Peyer's patch (tissue), 4 donors: ENCODE data around the gene AADACL3. TPM values are rescaled to one million over a fixed set of nuclear protein-coding genes. Genes with fewer than 3 reads are reported as not detected.
"Not testable (repeated sequence)": the region's sequence is repeated elsewhere in the genome, so short reads cannot be mapped to it uniquely, and the experiment has no call there.

Source experiments
- DNase-seq, 3 donors: peaks; one replicate each; pipeline ENCODE4 v3.0.0-alpha.2; 2017 to 2019
- H3K27ac ChIP-seq, 4 donors: fragments of 200-600 bp; sonication (generic); one replicate each; pipeline ENCODE4 v1.5.1; 2016 to 2019
- H3K27me3 ChIP-seq, 2 donors: fragments of 200-600 bp; sonication (generic); one replicate each; pipeline ENCODE4 v1.5.1; 2019
- H3K36me3 ChIP-seq, 3 donors: fragments of 200-600 bp; sonication (generic); one replicate each; pipeline ENCODE4 v1.5.1; 2016 to 2019
- H3K4me1 ChIP-seq, 4 donors: fragments of 200-600 bp; sonication (generic); one replicate each; pipeline ENCODE4 v1.5.1; 2016 to 2019
- H3K4me3 ChIP-seq, 4 donors: fragments of 200-600 bp; sonication (generic); 1 replicate in 3 of 4; 2 replicates in 1 of 4; pipeline ENCODE4 v1.5.1; 2016 to 2019; ENCODE audit warnings: mild to moderate bottlenecking in 1 of 4
- H3K9me3 ChIP-seq, 4 donors: fragments of 200-600 bp; sonication (generic); one replicate each; pipeline ENCODE4 v1.5.1; 2016 to 2019; ENCODE audit warnings: mild to moderate bottlenecking in 1 of 4
- CTCF ChIP-seq, 6 experiments: fragments of 450-650 bp in 4 of 6; fragments of 200-600 bp in 2 of 6; sonication (generic) in 1 of 6; IDR thresholded peaks; one replicate each; pipeline ENCODE4 v1.5.1; 2017 to 2019; ENCODE audit warnings: antibody characterized with exemption in 6 of 6, mild to moderate bottlenecking in 3 of 6, moderate library complexity in 1 of 6
- POLR2A ChIP-seq, 2 donors: fragments of 450-650 bp; IDR thresholded peaks; one replicate each; pipeline ENCODE4 v1.5.1; 2017; ENCODE audit warnings: antibody characterized with exemption in 2 of 2, mild to moderate bottlenecking in 2 of 2, moderate library complexity in 2 of 2
- total RNA-seq, 4 donors: library from RNA; depleted of rRNA; stranded (reverse); fragments of >200 nt; gene quantifications; one replicate each; pipeline ENCODE4 v1.1.0, GENCODE V29; 2016

Gene AADACL3
- total RNA-seq, 4 donors from 2014 or later: not detected

GRCh38 chr1:12711536-12711935 is 4.4 kb upstream of the AADACL3 start:
- Histone ChIP-seq H3K4me1 (no peaks in the 10 kb centered on the region), H3K36me3 (no peaks in the 10 kb centered on the region), H3K27ac (no peak overlapping the region), H3K9me3 (no peaks in the 10 kb centered on the region), H3K27me3 (no peaks in the 10 kb centered on the region), H3K4me3 (no peak overlapping the region)
- TF ChIP-seq CTCF (IDR thresholded peaks at IDR 0.05): no peak
- TF ChIP-seq POLR2A (IDR thresholded peaks at IDR 0.05): no peak
- no peak for DNase-seq

GRCh38 chr1:12712076-12712475 is 3.8 kb upstream of the AADACL3 start:
- Histone ChIP-seq H3K36me3 (no peaks in the 10 kb centered on the region), H3K27ac (no peak overlapping the region), H3K4me3 (no peak overlapping the region), H3K27me3 (no peaks in the 10 kb centered on the region), H3K9me3 (no peaks in the 10 kb centered on the region), H3K4me1 (no peaks in the 10 kb centered on the region)
- DNase-seq: no peak
- no peak for TF ChIP-seq POLR2A (IDR thresholded peaks at IDR 0.05)
- no peak for TF ChIP-seq CTCF (IDR thresholded peaks at IDR 0.05)

GRCh38 chr1:12712929-12713328 is 3.0 kb upstream of the AADACL3 start:
- DNase-seq: no peak
- H3K27me3 ChIP-seq: no peaks in the 10 kb centered on the region
- no peaks in the 10 kb centered on the region for H3K4me1 ChIP-seq
- H3K27ac ChIP-seq: no peak overlapping the region
- no peaks in the 10 kb centered on the region for H3K36me3 ChIP-seq
- no peaks in the 10 kb centered on the region for H3K9me3 ChIP-seq
- H3K4me3 ChIP-seq: no peak overlapping the region
- TF ChIP-seq POLR2A (IDR thresholded peaks at IDR 0.05): no peak
- TF ChIP-seq CTCF (IDR thresholded peaks at IDR 0.05): no peak

GRCh38 chr1:12713651-12714050 is 2.3 kb upstream of the AADACL3 start:
- not testable (repeated sequence) for H3K27ac ChIP-seq, H3K4me1 ChIP-seq, H3K36me3 ChIP-seq, H3K4me3 ChIP-seq, H3K27me3 ChIP-seq, H3K9me3 ChIP-seq, DNase-seq

GRCh38 chr1:12714710-12715475 is 1.0 kb upstream of the AADACL3 start:
- H3K36me3 ChIP-seq: no peaks in the 10 kb centered on the region
- H3K9me3 ChIP-seq: no peaks in the 10 kb centered on the region
- H3K27me3 ChIP-seq: no peaks in the 10 kb centered on the region
- TF ChIP-seq POLR2A (IDR thresholded peaks at IDR 0.05) (no peak), CTCF (IDR thresholded peaks at IDR 0.05) (no peak)
- no peak overlapping the region for H3K27ac ChIP-seq
- DNase-seq: no peak
- H3K4me3 ChIP-seq: no peak overlapping the region
- H3K4me1 ChIP-seq: no peaks in the 10 kb centered on the region

- Histone ChIP-seq H3K36me3 (no peaks in the 10 kb centered on the region), H3K27ac (no peak overlapping the region), H3K9me3 (no peaks in the 10 kb centered on the region), H3K4me1 (no peaks in the 10 kb centered on the region), H3K27me3 (no peaks in the 10 kb centered on the region), H3K4me3 (no peak overlapping the region)
- DNase-seq: no peak
- TF ChIP-seq CTCF (IDR thresholded peaks at IDR 0.05) (no peak), POLR2A (IDR thresholded peaks at IDR 0.05) (no peak)
These were observed 1.5 kb downstream of the AADACL3 start for GRCh38 chr1:12717301-12717838.
